WTC11 (cell line): ENCODE measurements around the gene EFHD2.

Source experiments
- CTCF ChIP-seq: fragments of 200-600 bp; IDR thresholded peaks from 2 replicates; pipeline ENCODE4 v1.8.0; 2022; ENCODE audit warnings: antibody characterized with exemption
- HMGXB4 ChIP-seq: sonication (generic); formaldehyde crosslinking; IDR thresholded peaks from 2 replicates; pipeline ENCODE4 v1.8.1; 2023; ENCODE audit warnings: mild to moderate bottlenecking, moderate library complexity, missing genetic modification reagents
- TEAD4 ChIP-seq: sonication (generic); formaldehyde crosslinking; IDR thresholded peaks from 2 replicates; pipeline ENCODE4 v1.8.0; 2022; ENCODE audit warnings: mild to moderate bottlenecking, missing genetic modification reagents

GRCh38 chr1:15455522-15455921 is 45.8 kb downstream of the EFHD2 start:
- TF ChIP-seq CTCF = no peak
- TF ChIP-seq HMGXB4 (CRISPR knock-in tag) = no peak
- TF ChIP-seq TEAD4 (CRISPR knock-in tag) = no peak
